HEK293 (cell line): Measurements from ENCODE around the gene GBF1.

Experiments used
- CTCF ChIP-seq: fragments of 450-650 bp; formaldehyde crosslinking; IDR thresholded peaks from 2 replicates; pipeline ENCODE4 v1.5.1; 2016; ENCODE audit warnings: missing biosample characterization, missing genetic modification characterization
- MYNN ChIP-seq: fragments of 450-650 bp; formaldehyde crosslinking; IDR thresholded peaks from 2 replicates; pipeline ENCODE4 v1.5.1; 2016; ENCODE audit warnings: missing biosample characterization, missing genetic modification characterization, borderline replicate concordance
- PATZ1 ChIP-seq: fragments of 450-650 bp; formaldehyde crosslinking; IDR thresholded peaks from 2 replicates; pipeline ENCODE4 v1.5.1; 2016; ENCODE audit warnings: missing biosample characterization, missing genetic modification characterization
- ZNF121 ChIP-seq: fragments of 450-650 bp; formaldehyde crosslinking; IDR thresholded peaks from 2 replicates; pipeline ENCODE4 v1.5.1; 2016; ENCODE audit warnings: missing biosample characterization, missing genetic modification characterization
- ZNF18 ChIP-seq: fragments of 450-650 bp; formaldehyde crosslinking; IDR thresholded peaks from 2 replicates; pipeline ENCODE4 v1.5.1; 2016; ENCODE audit warnings: missing biosample characterization, missing genetic modification characterization
- ZNF2 ChIP-seq: fragments of 450-650 bp; formaldehyde crosslinking; IDR thresholded peaks from 2 replicates; pipeline ENCODE4 v1.5.1; 2016; ENCODE audit warnings: missing biosample characterization, missing genetic modification characterization

- TF ChIP-seq MYNN (tag by site-specific recombination) (no peak), ZNF18 (tag by site-specific recombination) (no peak), PATZ1 (tag by site-specific recombination) (no peak), ZNF2 (no peak), ZNF121 (no peak), CTCF (tag by site-specific recombination) (no peak)
Observed at GRCh38 chr10:102220612-102221011, 24.7 kb upstream of the GBF1 start.
